ENCODE data around the gene LY6G6C.
A peak's percentile ranks its signal among the peaks of the same experiment; 100 is the strongest.

Gene LY6G6C, protein sequence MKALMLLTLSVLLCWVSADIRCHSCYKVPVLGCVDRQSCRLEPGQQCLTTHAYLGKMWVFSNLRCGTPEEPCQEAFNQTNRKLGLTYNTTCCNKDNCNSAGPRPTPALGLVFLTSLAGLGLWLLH

GRCh38 chr6:31721351-31722020 lies at the start of gene LY6G6C:
LY6G6C (minus strand) TSS chr6:31721746; CDS start chr6:31721679, 67 bp downstream.
- DNase-seq: no peak

GRCh38 chr6:31770860-31771259 lies 49.3 kb upstream of the LY6G6C start:
- DNase-seq: no peak

DNA sequence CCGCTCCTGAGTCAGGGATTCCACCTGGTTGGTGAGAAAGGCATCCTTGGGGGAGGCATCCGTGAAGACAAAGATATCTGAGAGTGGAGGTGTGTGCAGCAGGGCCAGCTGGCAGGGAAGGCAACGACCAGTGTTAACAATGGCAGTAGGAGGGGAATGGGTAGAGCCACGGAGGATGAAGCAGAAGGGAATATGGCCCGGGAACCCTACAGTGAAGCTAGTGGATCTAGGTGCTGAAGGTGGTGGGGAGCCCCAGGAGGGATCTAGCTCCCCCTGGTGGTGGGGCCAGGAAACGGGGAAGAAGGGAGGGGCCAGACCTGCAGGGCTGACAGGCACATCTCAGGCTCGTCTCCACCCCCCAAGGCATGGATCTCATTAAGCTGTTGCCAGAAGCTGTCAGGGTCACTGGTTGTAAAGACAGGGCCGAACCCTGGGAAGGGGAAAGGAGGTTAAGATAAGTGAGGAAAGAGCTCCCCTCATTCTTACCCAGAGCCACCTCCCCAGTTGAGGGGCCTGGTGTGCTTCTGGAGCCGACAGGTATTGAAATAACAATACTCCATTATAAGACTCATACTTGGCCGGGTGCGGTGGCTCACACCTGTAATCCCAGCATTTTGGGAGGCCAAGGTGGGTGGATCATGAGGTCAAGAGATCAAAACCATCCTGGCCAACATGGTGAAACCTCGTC lies 48.3 kb upstream of the LY6G6C start:
- DNase-seq: peak in 1 of 2 experiments; percentile 55

GRCh38 chr6:31768363-31769257 lies 47.1 kb upstream of the LY6G6C start:
- DNase-seq: no peak

DNA sequence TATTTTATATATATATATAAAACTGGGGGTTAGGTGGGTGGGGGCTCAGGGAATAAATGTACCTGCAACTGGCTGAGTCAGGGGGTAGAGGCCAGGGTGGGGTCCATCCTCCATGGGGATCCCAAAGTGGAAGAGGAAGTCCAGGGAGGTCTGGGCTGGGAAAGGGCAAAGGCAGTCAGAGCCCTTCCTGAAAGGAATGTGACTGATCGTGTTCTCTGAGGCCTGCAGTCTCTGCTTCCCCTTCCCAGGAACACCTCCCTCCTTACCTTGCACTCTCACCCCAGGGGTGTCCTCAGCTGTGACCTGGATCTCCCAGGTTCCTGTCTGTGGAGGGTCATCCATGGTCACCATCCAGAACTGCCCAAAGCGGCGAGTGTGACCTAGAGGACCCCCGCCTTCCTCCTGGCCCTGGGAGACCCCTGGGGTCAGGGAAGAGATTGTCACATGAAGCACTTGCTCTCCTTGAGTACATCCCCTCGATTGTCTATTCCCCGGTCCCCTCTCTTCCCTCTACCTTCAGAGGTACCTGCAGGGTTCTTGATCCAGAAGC lies 45.6 kb upstream of the LY6G6C start:
- DNase-seq: no peak

- DNase-seq: peak in 1 of 2 experiments; percentile 32
Measured at GRCh38 chr6:31765910-31766794, 44.6 kb upstream of the LY6G6C start.

GRCh38 chr6:31765559-31765909 lies 44.0 kb upstream of the LY6G6C start:
- DNase-seq: no peak

DNA sequence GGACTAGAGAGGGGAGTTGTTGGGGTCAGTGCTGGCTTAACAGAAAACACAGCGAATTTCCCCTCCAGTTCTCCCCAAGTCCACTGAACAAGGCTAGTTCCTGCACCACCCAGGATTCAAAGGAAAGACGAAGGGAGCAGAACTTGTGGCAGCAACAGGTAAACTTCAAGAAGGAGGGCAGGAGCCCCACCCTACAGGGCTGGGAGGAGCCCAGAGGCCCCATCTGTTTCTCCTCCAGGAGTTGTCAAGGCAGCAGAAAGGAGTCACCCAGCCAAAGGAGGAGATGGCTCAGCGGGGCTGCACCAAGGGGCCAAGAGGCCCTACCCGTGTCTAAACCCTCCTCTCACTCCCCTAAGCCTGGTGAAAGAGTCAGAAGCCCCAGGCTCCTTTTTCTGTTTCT lies 42.7 kb upstream of the LY6G6C start:
- DNase-seq: no peak

DNA sequence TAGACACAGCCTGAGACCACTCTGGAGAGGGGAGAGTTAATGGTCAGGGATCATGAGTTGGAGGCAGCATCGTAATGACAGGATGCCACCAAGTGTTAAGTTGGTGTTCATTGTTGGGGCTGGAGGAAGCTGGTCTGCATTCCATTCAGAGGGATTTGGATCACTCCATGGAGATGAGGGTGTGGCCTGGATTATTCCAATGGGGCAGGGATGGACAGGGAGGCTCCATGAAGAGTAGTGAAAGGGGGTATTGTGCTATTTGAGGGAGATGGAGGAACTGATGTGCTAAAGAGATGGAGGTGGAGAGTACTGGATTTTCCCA lies 42.0 kb upstream of the LY6G6C start:
- DNase-seq: peak; percentile 27 to 60

- no peak for DNase-seq
Measured at GRCh38 chr6:31762878-31763618, 41.5 kb upstream of the LY6G6C start.

DNA sequence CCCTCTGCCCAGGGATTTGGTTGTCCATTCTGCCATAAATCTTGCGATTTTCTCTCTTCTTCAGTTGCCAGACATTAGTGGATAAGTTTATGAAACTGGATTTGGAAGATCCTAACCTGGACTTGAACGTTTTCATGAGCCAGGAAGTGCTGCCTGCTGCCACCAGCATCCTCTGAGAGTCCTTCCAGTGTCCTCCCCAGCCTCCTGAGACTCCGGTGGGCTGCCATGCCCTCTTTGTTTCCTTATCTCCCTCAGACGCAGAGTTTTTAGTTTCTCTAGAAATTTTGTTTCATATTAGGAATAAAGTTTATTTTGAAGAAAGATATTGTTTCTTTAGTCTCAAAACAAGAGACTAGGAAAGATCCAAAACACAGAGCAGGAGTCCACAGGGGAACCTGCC lies 40.8 kb upstream of the LY6G6C start, which contains the start of gene SAPCD1:
Gene SAPCD1, plus strand, starts transcription at position 301 of the 400 bp plus-strand sequence. CDS start 399 bp downstream, outside the sequence.
- no peak for DNase-seq

GRCh38 chr6:31761343-31761742 lies 39.8 kb upstream of the LY6G6C start:
- no peak for DNase-seq

- DNase-seq: no peak
Measured at GRCh38 chr6:31760790-31761189, 39.2 kb upstream of the LY6G6C start.

GRCh38 chr6:31758281-31758680 lies 36.7 kb upstream of the LY6G6C start:
- DNase-seq: no peak

- no peak for DNase-seq
Measured at GRCh38 chr6:31752739-31753319, 31.3 kb upstream of the LY6G6C start.

DNA sequence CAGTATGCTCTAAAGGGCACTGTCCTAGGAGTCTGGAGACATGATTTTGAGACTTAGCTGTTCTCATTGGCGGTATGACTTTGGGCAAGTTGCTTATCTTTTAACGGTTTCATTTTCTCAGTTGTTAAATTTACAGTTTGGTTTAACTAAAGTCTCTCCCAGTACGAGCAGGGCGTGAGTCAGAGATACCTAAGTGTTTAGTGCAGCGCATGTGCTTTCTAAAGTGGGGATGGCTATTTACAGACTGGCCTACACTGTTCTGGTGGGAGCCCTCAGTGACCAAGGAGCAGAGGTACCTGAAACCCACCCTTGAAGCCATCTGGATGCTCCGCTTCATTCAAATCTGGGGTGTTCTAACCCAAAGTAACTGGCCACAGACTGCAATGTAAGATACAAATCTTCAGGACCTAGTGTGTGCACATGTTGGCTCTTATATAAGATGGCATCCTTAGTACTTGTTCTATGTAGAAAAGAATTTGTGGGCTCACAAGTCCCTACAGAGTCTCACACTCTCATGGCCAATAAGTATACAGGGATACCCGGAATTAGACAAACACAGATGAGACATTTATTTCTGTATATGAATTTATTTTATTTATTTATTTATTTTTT lies 29.0 kb upstream of the LY6G6C start:
- DNase-seq: no peak

DNA sequence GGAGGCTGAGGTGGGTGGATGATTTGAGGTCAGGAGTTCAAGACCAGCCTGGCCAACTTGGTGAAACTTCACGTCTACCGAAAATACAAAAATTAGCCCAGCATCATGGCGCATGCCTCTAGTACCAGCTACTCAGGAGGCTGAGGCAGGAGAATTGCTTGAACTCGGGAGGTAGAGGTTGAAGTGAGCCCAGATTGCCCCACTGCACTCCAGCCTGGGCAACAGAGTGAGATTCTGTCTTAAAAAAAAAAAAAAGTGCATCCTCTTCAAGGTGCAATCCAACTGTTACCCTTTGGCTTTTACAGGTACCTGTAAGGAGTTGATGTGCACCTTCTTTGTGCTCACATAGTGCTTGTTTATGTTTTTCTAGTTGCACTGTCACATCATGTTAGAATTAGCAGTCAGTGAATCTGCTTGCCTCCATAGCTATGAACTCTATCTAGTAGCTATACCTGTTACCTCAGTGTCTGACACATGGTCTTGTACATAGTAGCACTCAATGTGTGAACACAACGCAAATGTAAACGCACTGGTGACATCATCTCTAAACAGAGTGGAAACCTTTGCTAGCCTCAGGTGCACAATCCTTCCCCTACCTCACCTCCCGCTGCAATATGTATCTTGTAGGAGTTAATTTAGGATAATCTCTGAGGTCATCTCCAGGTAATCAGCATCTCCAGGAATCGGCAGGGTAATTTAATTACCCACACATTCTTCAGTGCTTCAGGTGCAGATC lies 27.9 kb upstream of the LY6G6C start:
- no peak for DNase-seq

- no peak for DNase-seq
Measured at GRCh38 chr6:31744422-31744821, 22.9 kb upstream of the LY6G6C start.

- DNase-seq: no peak
Measured at GRCh38 chr6:31742894-31743293, 21.3 kb upstream of the LY6G6C start.

- DNase-seq: no peak
Measured at GRCh38 chr6:31741815-31742214, 20.3 kb upstream of the LY6G6C start.

Data from NCI-H526 (cell line).